Measurements from ENCODE around the gene GLI1.

The GLI1 gene

DNA sequence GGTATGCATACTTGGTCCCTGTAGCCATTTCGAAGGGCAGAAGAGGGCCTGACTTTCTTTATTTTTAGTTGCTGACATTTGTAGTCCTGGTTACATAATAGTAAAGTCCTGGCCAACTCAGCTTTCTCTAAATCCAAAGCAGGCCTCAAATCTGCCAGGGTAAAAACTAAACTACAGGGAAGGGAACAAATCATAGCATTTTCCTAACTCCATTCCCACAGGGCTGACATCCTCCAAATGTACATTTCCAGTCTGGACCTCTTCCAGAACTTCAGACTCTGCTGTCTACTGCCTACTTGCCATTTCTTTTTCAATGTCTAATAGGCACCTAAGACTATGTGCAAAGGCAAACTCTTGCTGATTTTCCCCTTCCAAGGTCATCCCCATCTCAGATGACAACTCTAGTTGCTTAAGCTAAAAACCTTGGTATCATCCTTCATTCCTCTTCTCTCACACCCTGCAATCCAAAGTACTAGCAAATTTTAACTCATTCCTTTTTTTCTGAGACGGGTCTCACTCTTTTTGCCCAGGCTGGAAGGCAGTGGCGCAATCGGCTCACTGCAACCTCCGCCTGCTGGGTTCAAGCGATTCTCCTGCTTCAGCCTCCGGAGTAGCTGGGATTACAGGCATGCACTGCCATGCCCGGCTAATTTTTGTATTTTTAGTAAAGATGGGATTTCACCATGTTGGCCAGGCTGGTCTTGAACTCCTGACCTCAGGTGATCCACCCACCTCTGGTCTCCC lies 58.8 kb downstream of the GLI1 start:
- DNase-seq: no peak

- peak in 3 of 58 donors; percentile 3 to 40 (median 9) for DNase-seq
These were observed 59.6 kb downstream of the GLI1 start for GRCh38 chr12:57518920-57519795.

GRCh38 chr12:57519796-57520052 lies 60.1 kb downstream of the GLI1 start:
- DNase-seq: peak in 9 of 58 donors; percentile 13 to 54 (median 35)

DNA sequence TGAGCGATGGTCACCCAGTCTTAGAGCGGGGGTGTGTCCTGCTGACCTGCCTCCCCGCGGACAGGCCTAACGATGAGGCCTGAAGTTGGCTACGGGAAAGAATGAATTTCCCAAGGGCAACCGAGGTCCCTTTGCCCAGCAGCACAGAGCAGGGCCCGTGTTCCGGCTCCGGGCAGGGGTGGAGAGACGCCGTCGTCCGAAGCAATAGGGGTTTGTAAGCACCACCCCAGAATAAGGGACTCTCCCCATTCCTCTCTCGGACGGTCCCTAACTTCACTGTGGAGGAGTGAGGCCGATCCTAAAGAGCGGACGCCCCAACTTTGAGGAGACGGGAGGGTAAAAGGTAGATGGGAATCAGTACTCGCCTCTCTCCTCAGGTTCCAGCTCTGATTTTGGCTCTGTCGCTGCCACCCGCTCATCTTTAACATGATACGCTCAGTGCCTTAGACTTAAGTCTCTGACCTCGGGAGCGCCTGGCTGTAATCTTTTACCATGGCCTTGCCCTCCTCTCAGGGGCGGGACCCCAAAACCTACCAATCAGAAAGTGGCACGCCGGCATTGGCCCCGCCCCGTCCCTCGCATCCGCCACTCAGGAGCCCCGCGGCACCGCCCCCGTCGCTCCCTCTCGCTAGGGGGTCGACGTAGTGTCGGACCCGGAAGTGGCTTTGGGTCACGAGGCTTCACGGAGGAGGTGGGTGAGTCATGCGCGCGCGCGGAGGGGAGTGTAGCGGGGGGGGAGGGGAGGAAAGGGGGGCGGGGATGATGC lies 60.7 kb downstream of the GLI1 start, which contains the start of gene DDIT3:
TSS of gene DDIT3 (minus strand) at position 462 of the 766 bp plus-strand sequence. CDS start 3,108 bp downstream, outside the sequence.
- DNase-seq: peak; percentile 93 to 100 (median 98)

- DNase-seq: peak in 40 of 58 donors; percentile 2 to 73 (median 36)
These were observed 62.0 kb downstream of the GLI1 start for GRCh38 chr12:57521525-57522010.

Data from anterior cingulate cortex (tissue), 58 donors.